A549 (cell line): ENCODE results near the gene ALAD. TPM values are rescaled to one million over a fixed set of nuclear protein-coding genes. Genes with fewer than 3 reads are reported as not detected.

Experiments
- ATAC-seq, 2 experiments: fragments of 200-7000 bp in 1 of 2; fragments of >200 bp in 1 of 2; cut with Nextera tagmentation in 1 of 2; cut with Tn5 transposase in 1 of 2; 3 replicates each; pipeline versions ENCODE4 v1.8.0 to v1.9.1; 2018 to 2020; ENCODE audit warnings: mild to moderate bottlenecking in 1 of 2, moderate library complexity in 1 of 2
- CTCF ChIA-PET: fragments of 300-600 bp; sonication (Branson Sonifier 250); formaldehyde crosslinking; extraction: SDS; loops from one replicate; lab custom pipeline; 2021; ENCODE audit warnings: antibody characterized with exemption, inconsistent platforms; lab: Yijun Ruan, JAX
- POLR2A ChIA-PET: fragments of 350-600 bp; formaldehyde crosslinking; extraction: SDS; loops from one replicate; lab custom pipeline; 2021; ENCODE audit warnings: antibody characterized with exemption, inconsistent platforms; lab: Yijun Ruan, JAX
- DNase-seq, 2 experiments: peaks; one replicate each; pipeline versions ENCODE4 v3.0.0 to v3.0.0-alpha.2; 2011 to 2016; ENCODE audit warnings: low read depth in 1 of 2, low spot score in 1 of 2
- FAIRE-seq: peaks from 2 replicates; lab custom pipeline; 2011; peaks lifted over from hg19 to GRCh38; lab: Jason Lieb, UNC
- H3K27ac ChIP-seq, 2 experiments: fragments of >200 bp; sonication (Bioruptor Twin); formaldehyde crosslinking; 3 replicates each; pipeline ENCODE4 v1.5.1; 2016 to 2017
- H3K4me1 ChIP-seq: fragments of >200 bp; sonication (Bioruptor Twin); formaldehyde crosslinking; 3 replicates; pipeline ENCODE4 v1.6.1; 2016
- H3K4me2 ChIP-seq: fragments of >200 bp; sonication (Bioruptor Twin); formaldehyde crosslinking; 3 replicates; pipeline ENCODE4 v1.6.1; 2016
- H3K4me3 ChIP-seq: fragments of >200 bp; sonication (Bioruptor Twin); formaldehyde crosslinking; 3 replicates; pipeline ENCODE4 v1.5.1; 2016
- H3K9me3 ChIP-seq: fragments of >200 bp; sonication (Bioruptor Twin); formaldehyde crosslinking; 3 replicates; pipeline ENCODE4 v1.6.1; 2016
- CBX2 ChIP-seq: fragments of 200-600 bp; sonication (generic); IDR thresholded peaks from 2 replicates; pipeline ENCODE4 v1.6.1; 2016; ENCODE audit warnings: low read depth, mild to moderate bottlenecking, borderline replicate concordance
- CHD4 ChIP-seq: fragments of 200-600 bp; sonication (generic); IDR thresholded peaks from 2 replicates; pipeline ENCODE4 v1.6.1; 2016; ENCODE audit warnings: antibody characterized with exemption, mild to moderate bottlenecking, borderline replicate concordance
- EHMT2 ChIP-seq: fragments of 200-600 bp; sonication (generic); IDR thresholded peaks from 2 replicates; pipeline ENCODE4 v1.6.1; 2016; ENCODE audit warnings: antibody characterized with exemption, low read depth, mild to moderate bottlenecking, moderate library complexity
- ESRRA ChIP-seq: fragments of 150-350 bp; IDR thresholded peaks from 2 replicates; pipeline ENCODE4 v1.6.1; 2014; ENCODE audit warnings: mild to moderate bottlenecking, low read length, borderline replicate concordance
- FOXS1 ChIP-seq: fragments of 250-450 bp; sonication (Bioruptor Pico); IDR thresholded peaks from 2 replicates; pipeline ENCODE4 v1.5.0; 2020; ENCODE audit warnings: mild to moderate bottlenecking, moderate library complexity
- HDAC2 ChIP-seq: fragments of 200-600 bp; sonication (generic); IDR thresholded peaks from 2 replicates; pipeline ENCODE4 v1.6.1; 2016
- HOXA7 ChIP-seq: fragments of 250-450 bp; sonication (Bioruptor Pico); IDR thresholded peaks from 2 replicates; pipeline ENCODE4 v1.5.0; 2020; ENCODE audit warnings: mild to moderate bottlenecking, moderate library complexity
- JUN ChIP-seq, 2 experiments: fragments of >200 bp; sonication (Bioruptor Twin); formaldehyde crosslinking; IDR thresholded peaks; 2 replicates in 1 of 2; 3 replicates in 1 of 2; pipeline ENCODE4 v1.6.1; 2016 to 2017
- JUNB ChIP-seq: fragments of >200 bp; sonication (Bioruptor Twin); formaldehyde crosslinking; IDR thresholded peaks from 2 replicates; pipeline ENCODE4 v1.6.1; 2016
- KDM5A ChIP-seq: fragments of 200-600 bp; sonication (generic); IDR thresholded peaks from 2 replicates; pipeline ENCODE4 v1.6.1; 2016; ENCODE audit warnings: antibody characterized with exemption, mild to moderate bottlenecking
- MAZ ChIP-seq: fragments of 150-350 bp; IDR thresholded peaks from 2 replicates; pipeline ENCODE4 v1.6.1; 2014; ENCODE audit warnings: antibody characterized with exemption, low read depth, low read length, borderline replicate concordance
- NFE2L2 ChIP-seq: fragments of 150-350 bp; conservative IDR thresholded peaks from 2 replicates; pipeline ENCODE4 v1.6.1; 2014; ENCODE audit warnings: low read length
- NPAS2 ChIP-seq: fragments of 250-450 bp; sonication (Bioruptor Pico); IDR thresholded peaks from 2 replicates; pipeline ENCODE4 v1.8.0; 2022; ENCODE audit warnings: mild to moderate bottlenecking, moderate library complexity, borderline replicate concordance
- PHF8 ChIP-seq: fragments of 200-600 bp; sonication (generic); IDR thresholded peaks from 2 replicates; pipeline ENCODE4 v1.6.1; 2016; ENCODE audit warnings: low read depth, mild to moderate bottlenecking, antibody characterized with exemption, moderate library complexity, borderline replicate concordance
- POLR2AphosphoS2 ChIP-seq: conservative IDR thresholded peaks from 2 replicates; pipeline ENCODE4 v1.6.1; 2012; ENCODE audit warnings: low read length, improper control_type of control experiment, inconsistent platforms
- RARB ChIP-seq: fragments of 250-450 bp; sonication (Bioruptor Pico); IDR thresholded peaks from 2 replicates; pipeline ENCODE4 v1.8.0; 2021; ENCODE audit warnings: mild to moderate bottlenecking, moderate library complexity
- RCOR1 ChIP-seq: fragments of 150-350 bp; IDR thresholded peaks from 2 replicates; pipeline ENCODE4 v1.6.1; 2014; ENCODE audit warnings: antibody characterized with exemption, low read length, low read depth
- RFX5 ChIP-seq: fragments of 450-650 bp; IDR thresholded peaks from 2 replicates; pipeline ENCODE4 v1.7.1; 2014; ENCODE audit warnings: antibody characterized with exemption, mild to moderate bottlenecking, moderate library complexity
- RNF2 ChIP-seq: fragments of 200-600 bp; sonication (generic); IDR thresholded peaks from 2 replicates; pipeline ENCODE4 v1.6.1; 2016; ENCODE audit warnings: low read depth, mild to moderate bottlenecking, antibody characterized with exemption, moderate library complexity, borderline replicate concordance
- ZC3H11A ChIP-seq: fragments of 450-650 bp; IDR thresholded peaks from 2 replicates; pipeline ENCODE4 v1.6.1; 2014; ENCODE audit warnings: antibody characterized with exemption, mild to moderate bottlenecking
- ZFP36 ChIP-seq: fragments of 450-650 bp; IDR thresholded peaks from 2 replicates; pipeline ENCODE4 v1.6.1; 2014; ENCODE audit warnings: borderline replicate concordance; ENCODE audit not compliant: partially characterized antibody
- WGBS: methylation state at CpG from one replicate; pipeline ENCODE4 v1.1.6; 2017; ENCODE audit errors: missing lambda C conversion rate; 5-methylcytosine and 5-hydroxymethylcytosine counted together
- polyA plus RNA-seq, 4 experiments: library from polyadenylated mRNA; depleted of rRNA in 3 of 4; stranded (reverse); fragments of >200 nt; fragmentation: RNase III in 1 of 4; extraction: RNeasy Plus Mini Kit Qiagen cat#74134 plus additional on column Dnase treatment in 1 of 4; gene quantifications; 2 replicates in 3 of 4; 3 replicates in 1 of 4; pipeline ENCODE4 v1.2.3, GENCODE V29; 2011 to 2017
- TF ChIP-seq, protein P1 (sequence below): fragments of 150-350 bp; IDR thresholded peaks from 2 replicates; pipeline ENCODE4 v1.6.1; 2014; ENCODE audit warnings: low read depth, mild to moderate bottlenecking, low read length
- TF ChIP-seq, protein P2 (sequence below): IDR thresholded peaks from 2 replicates; pipeline ENCODE4 v1.6.1; 2012
- TF ChIP-seq, protein P3 (sequence below): fragments of >200 bp; sonication (Bioruptor Twin); formaldehyde crosslinking; IDR thresholded peaks from 3 replicates; pipeline ENCODE4 v1.6.1; 2016
- TF ChIP-seq, protein P4 (sequence below): fragments of 450-650 bp; IDR thresholded peaks from 2 replicates; pipeline ENCODE4 v1.6.1; 2014; ENCODE audit warnings: antibody characterized with exemption
- TF ChIP-seq, protein P5 (sequence below): fragments of 250-450 bp; sonication (Bioruptor Pico); IDR thresholded peaks from 2 replicates; pipeline ENCODE4 v1.5.0; 2020; ENCODE audit warnings: low read depth, mild to moderate bottlenecking, moderate library complexity

Gene ALAD
- polyA plus RNA-seq, 2 of the 4 experiments (the other 2 are of a cell fraction): 5.7 to 18.5 TPM

DNA sequence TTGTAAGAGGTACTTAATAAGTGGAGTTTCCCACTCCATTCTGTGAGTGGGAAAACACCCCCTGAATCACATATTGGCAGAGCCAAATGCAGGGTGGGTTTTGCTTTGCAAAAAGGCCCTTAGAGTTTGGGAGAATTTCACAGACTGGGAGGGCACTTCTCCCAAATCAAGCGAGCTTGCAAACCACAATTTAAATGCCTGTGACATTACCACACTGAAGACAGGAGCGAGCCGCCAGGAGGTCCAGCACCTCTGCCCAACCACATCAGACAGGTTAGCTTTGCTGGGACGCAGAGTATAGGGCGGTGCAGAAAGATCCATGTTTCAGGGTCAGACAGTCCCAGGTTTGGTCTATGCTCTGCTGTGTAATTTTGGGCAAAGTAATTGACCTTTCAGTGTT, 2.3 kb downstream of the ALAD start:
- DNase-seq (no peak), FAIRE-seq (no peak), ATAC-seq (no peak)
- TF ChIP-seq FOXS1 (CRISPR knock-in tag) (no peak), POLR2AphosphoS2 (no peak), PHF8 (no peak), CHD4 (no peak), RARB (CRISPR knock-in tag) (no peak), NPAS2 (CRISPR knock-in tag) (no peak), JUNB (no peak), ZFP36 (no peak), JUN (IDR thresholded peaks at IDR 0.05) (no peak), MAZ (no peak)
- Histone ChIP-seq H3K9me3 (no peaks in the 10 kb centered on the region), H3K27ac (no peak overlapping the region), H3K4me3 (no peak overlapping the region), H3K4me2 (no peak overlapping the region), H3K4me1 (peaks cover 10% of the 10 kb centered on the region; the same call in 1 of the 3 replicates)
- WGBS: 91% methylated on average over 5 of the region's 5 CpGs
- ChIA-PET POLR2A (no interaction called here), CTCF (interaction anchor here (0.5 to 7.3 kb wide), 6 partner anchors 9 to 938 kb away, joined by 3 to 56 read pairs (median 8); no protein-coding TSS in a partner anchor)

DNA sequence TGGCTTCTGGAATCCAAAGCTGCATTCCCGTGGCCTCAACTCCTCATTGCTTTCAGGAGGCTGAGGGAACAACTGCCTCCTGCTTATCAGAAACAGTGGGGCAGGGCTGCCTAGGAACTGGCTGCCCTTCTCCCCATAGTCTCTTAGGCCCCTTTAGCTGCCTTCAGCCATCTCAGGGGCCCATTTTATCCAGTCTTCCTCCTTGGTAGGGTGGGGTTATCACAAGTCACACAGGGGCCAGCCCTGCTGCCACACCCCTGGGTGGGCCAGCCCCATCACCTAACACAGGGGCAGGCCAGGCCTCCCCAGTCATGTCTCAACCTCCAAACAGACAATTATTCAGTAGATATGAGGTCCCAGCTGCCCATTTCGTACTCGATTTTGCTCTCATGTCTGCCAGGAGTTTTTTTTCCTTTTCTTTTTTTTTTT, 3.9 kb downstream of the ALAD start:
- Histone ChIP-seq H3K9me3 (no peaks in the 10 kb centered on the region), H3K4me1 (peaks cover 10% of the 10 kb centered on the region; the same call in 1 of the 3 replicates), H3K4me2 (no peak overlapping the region), H3K27ac (no peak overlapping the region), H3K4me3 (no peak overlapping the region)
- ChIA-PET POLR2A (no interaction called here), CTCF (interaction anchor here (1.3 to 7.3 kb wide), 4 partner anchors 13 to 260 kb away, joined by 6 to 56 read pairs (median 32); partner anchors contain the start of genes CDC26 and PRPF4)
- TF ChIP-seq KDM5A (no peak), NFE2L2 (no peak), HOXA7 (CRISPR knock-in tag) (no peak), EHMT2 (no peak), PHF8 (no peak), RCOR1 (no peak), RNF2 (no peak), ZC3H11A (no peak), RARB (CRISPR knock-in tag) (no peak), ZFP36 (no peak), RFX5 (no peak), CBX2 (no peak), HDAC2 (no peak), ESRRA (no peak)
- TF ChIP-seq, protein P1, sequence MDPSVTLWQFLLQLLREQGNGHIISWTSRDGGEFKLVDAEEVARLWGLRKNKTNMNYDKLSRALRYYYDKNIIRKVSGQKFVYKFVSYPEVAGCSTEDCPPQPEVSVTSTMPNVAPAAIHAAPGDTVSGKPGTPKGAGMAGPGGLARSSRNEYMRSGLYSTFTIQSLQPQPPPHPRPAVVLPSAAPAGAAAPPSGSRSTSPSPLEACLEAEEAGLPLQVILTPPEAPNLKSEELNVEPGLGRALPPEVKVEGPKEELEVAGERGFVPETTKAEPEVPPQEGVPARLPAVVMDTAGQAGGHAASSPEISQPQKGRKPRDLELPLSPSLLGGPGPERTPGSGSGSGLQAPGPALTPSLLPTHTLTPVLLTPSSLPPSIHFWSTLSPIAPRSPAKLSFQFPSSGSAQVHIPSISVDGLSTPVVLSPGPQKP: no peak
- TF ChIP-seq, protein P2, sequence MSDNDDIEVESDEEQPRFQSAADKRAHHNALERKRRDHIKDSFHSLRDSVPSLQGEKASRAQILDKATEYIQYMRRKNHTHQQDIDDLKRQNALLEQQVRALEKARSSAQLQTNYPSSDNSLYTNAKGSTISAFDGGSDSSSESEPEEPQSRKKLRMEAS: no peak
- TF ChIP-seq, protein P3, sequence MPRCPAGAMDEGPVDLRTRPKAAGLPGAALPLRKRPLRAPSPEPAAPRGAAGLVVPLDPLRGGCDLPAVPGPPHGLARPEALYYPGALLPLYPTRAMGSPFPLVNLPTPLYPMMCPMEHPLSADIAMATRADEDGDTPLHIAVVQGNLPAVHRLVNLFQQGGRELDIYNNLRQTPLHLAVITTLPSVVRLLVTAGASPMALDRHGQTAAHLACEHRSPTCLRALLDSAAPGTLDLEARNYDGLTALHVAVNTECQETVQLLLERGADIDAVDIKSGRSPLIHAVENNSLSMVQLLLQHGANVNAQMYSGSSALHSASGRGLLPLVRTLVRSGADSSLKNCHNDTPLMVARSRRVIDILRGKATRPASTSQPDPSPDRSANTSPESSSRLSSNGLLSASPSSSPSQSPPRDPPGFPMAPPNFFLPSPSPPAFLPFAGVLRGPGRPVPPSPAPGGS: no peak
- TF ChIP-seq, protein P4, sequence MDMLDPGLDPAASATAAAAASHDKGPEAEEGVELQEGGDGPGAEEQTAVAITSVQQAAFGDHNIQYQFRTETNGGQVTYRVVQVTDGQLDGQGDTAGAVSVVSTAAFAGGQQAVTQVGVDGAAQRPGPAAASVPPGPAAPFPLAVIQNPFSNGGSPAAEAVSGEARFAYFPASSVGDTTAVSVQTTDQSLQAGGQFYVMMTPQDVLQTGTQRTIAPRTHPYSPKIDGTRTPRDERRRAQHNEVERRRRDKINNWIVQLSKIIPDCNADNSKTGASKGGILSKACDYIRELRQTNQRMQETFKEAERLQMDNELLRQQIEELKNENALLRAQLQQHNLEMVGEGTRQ: no peak
- TF ChIP-seq, protein P5, sequence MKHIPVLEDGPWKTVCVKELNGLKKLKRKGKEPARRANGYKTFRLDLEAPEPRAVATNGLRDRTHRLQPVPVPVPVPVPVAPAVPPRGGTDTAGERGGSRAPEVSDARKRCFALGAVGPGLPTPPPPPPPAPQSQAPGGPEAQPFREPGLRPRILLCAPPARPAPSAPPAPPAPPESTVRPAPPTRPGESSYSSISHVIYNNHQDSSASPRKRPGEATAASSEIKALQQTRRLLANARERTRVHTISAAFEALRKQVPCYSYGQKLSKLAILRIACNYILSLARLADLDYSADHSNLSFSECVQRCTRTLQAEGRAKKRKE (CRISPR knock-in tag): no peak
- FAIRE-seq (no peak), ATAC-seq (no peak), DNase-seq (no peak)
- WGBS: 66% methylated on average over 3 of the region's 3 CpGs
